Neural cell (in vitro differentiated cells): ENCODE results near the gene OR5T1. TPM values are rescaled to one million over a fixed set of nuclear protein-coding genes. Genes with fewer than 3 reads are reported as not detected.

ENCODE experiments used
- H2AFZ ChIP-seq: fragments of 200-600, 300-800 bp; sonication (generic), shearing (Covaris generic); 2 replicates; pipeline ENCODE4 v1.6.0; 2014; ENCODE audit warnings: low read depth, mild to moderate bottlenecking, antibody characterized with exemption, low read length, moderate library complexity
- H3F3A ChIP-seq: fragments of 200-600 bp; shearing (Covaris generic); 2 replicates; pipeline ENCODE4 v1.6.1; 2016; ENCODE audit warnings: mild to moderate bottlenecking, moderate library complexity, mixed read lengths, antibody characterized with exemption, low read length; ENCODE audit not compliant: insufficient read depth, poor library complexity, severe bottlenecking
- H3K27ac ChIP-seq: fragments of 200-600, 300-800 bp; sonication (generic), shearing (Covaris generic); 2 replicates; pipeline ENCODE4 v1.5.1; 2014; ENCODE audit warnings: mild to moderate bottlenecking, low read length, moderate library complexity
- H3K27me3 ChIP-seq: fragments of 300-800, 200-600 bp; sonication (generic), shearing (Covaris generic); 2 replicates; pipeline ENCODE4 v1.6.0; 2014; ENCODE audit warnings: mild to moderate bottlenecking, low read depth, low read length, moderate library complexity; ENCODE audit not compliant: insufficient read depth
- H3K36me3 ChIP-seq: fragments of 300-800, 200-600 bp; sonication (generic), shearing (Covaris generic); 2 replicates; pipeline ENCODE4 v1.5.1; 2014; ENCODE audit warnings: mild to moderate bottlenecking, antibody characterized with exemption, low read length, moderate library complexity; ENCODE audit not compliant: insufficient read depth
- H3K4me2 ChIP-seq: fragments of 300-800, 200-600 bp; sonication (generic), shearing (Covaris generic); 2 replicates; pipeline ENCODE4 v1.6.0; 2014; ENCODE audit warnings: mild to moderate bottlenecking, low read length
- H3K4me3 ChIP-seq: fragments of 300-800, 200-600 bp; sonication (generic), shearing (Covaris generic); 2 replicates; pipeline ENCODE4 v1.5.1; 2014; ENCODE audit warnings: mild to moderate bottlenecking, low read length, moderate library complexity
- H3K79me2 ChIP-seq: fragments of 200-600 bp; shearing (Covaris generic); replicated peaks from 2 replicates; pipeline ENCODE4 v1.6.0; 2014; ENCODE audit warnings: mild to moderate bottlenecking, low read length, moderate library complexity; ENCODE audit not compliant: insufficient read depth
- H3K9ac ChIP-seq: fragments of 300-800, 200-600 bp; sonication (generic), shearing (Covaris generic); 2 replicates; pipeline ENCODE4 v1.6.1; 2016; ENCODE audit warnings: mild to moderate bottlenecking, low read length, mixed read lengths
- H3K9me2 ChIP-seq: fragments of 200-600 bp; shearing (Covaris generic); 2 replicates; pipeline ENCODE4 v1.6.1; 2016; ENCODE audit warnings: mild to moderate bottlenecking, low read length, mixed read lengths; ENCODE audit not compliant: insufficient read depth
- H3K9me3 ChIP-seq: fragments of 200-600, 300-800 bp; sonication (generic), shearing (Covaris generic); 2 replicates; pipeline ENCODE4 v1.6.1; 2016; ENCODE audit warnings: mild to moderate bottlenecking, mixed run types, low read length, moderate library complexity, mixed read lengths
- H4K20me1 ChIP-seq: fragments of 200-600 bp; shearing (Covaris generic); 2 replicates; pipeline ENCODE4 v1.6.1; 2016; ENCODE audit warnings: mild to moderate bottlenecking, mixed run types; ENCODE audit not compliant: insufficient read depth
- CTCF ChIP-seq: fragments of 450-650 bp; IDR thresholded peaks from 2 replicates; pipeline ENCODE4 v1.5.1; 2014; ENCODE audit warnings: antibody characterized with exemption, mild to moderate bottlenecking, moderate library complexity; ENCODE audit not compliant: poor library complexity, severe bottlenecking
- EP300 ChIP-seq: fragments of 450-650 bp; conservative IDR thresholded peaks from 2 replicates; pipeline ENCODE4 v1.6.1; 2014; ENCODE audit warnings: antibody characterized with exemption, mild to moderate bottlenecking, moderate library complexity; ENCODE audit not compliant: poor library complexity, severe bottlenecking
- EZH2 ChIP-seq: fragments of 200-600, 300-800 bp; shearing (Covaris generic), sonication (generic); IDR thresholded peaks from 2 replicates; pipeline ENCODE4 v1.6.1; 2014; ENCODE audit warnings: antibody characterized with exemption, low read length, borderline replicate concordance, mild to moderate bottlenecking; ENCODE audit not compliant: insufficient read depth, poor library complexity, severe bottlenecking
- MXI1 ChIP-seq: fragments of 450-650 bp; conservative IDR thresholded peaks from 2 replicates; pipeline ENCODE4 v1.6.1; 2014; ENCODE audit warnings: antibody characterized with exemption, mild to moderate bottlenecking; ENCODE audit not compliant: poor library complexity, severe bottlenecking
- POLR2AphosphoS5 ChIP-seq: IDR thresholded peaks from 2 replicates; pipeline ENCODE4 v1.6.1; 2012
- RAD21 ChIP-seq: fragments of 450-650 bp; conservative IDR thresholded peaks from 2 replicates; pipeline ENCODE4 v1.6.1; 2014; ENCODE audit warnings: antibody characterized with exemption, mild to moderate bottlenecking, moderate library complexity
- REST ChIP-seq: IDR thresholded peaks from 2 replicates; pipeline ENCODE4 v1.6.1; 2012; ENCODE audit warnings: borderline replicate concordance
- SMC3 ChIP-seq: fragments of 450-650 bp; conservative IDR thresholded peaks from 2 replicates; pipeline ENCODE4 v1.6.1; 2014; ENCODE audit warnings: antibody characterized with exemption, mild to moderate bottlenecking, moderate library complexity; ENCODE audit not compliant: poor library complexity
- TAF1 ChIP-seq: IDR thresholded peaks from 2 replicates; pipeline ENCODE4 v1.6.1; 2012; ENCODE audit warnings: low read depth
- polyA plus RNA-seq: library from polyadenylated mRNA; depleted of rRNA; stranded (reverse); fragments of >200 nt; gene quantifications from 2 replicates; pipeline ENCODE4 v1.2.3, GENCODE V29; 2014

Gene OR5T1
- polyA plus RNA-seq, 1 donor from 2014 or later: not detected

GRCh38 chr11:56251954-56252353 is 22.0 kb upstream of the OR5T1 start, which contains the start of gene OR5T3:
TSS of gene OR5T3 (plus strand) at chr11:56252254. CDS start at chr11:56252254, 0 bp downstream.
- no peaks in the 10 kb centered on the region for H3K27me3 ChIP-seq
- no peak within 1 kb of the TSS for H3K4me2 ChIP-seq
- H3K9ac ChIP-seq: no peak within 1 kb of the TSS
- no peaks in the 10 kb centered on the region for H3K9me2 ChIP-seq
- TF ChIP-seq EP300 (no peak), RAD21 (no peak), POLR2AphosphoS5 (no peak), TAF1 (no peak), MXI1 (no peak), SMC3 (no peak)
- H3K27ac ChIP-seq: no peak within 1 kb of the TSS
- H3K36me3 ChIP-seq: no peaks in the 10 kb centered on the region
- no peaks in the 10 kb centered on the region for H3K9me3 ChIP-seq
- no peaks in the 10 kb centered on the region for H4K20me1 ChIP-seq
- no peak within 1 kb of the TSS for H3K4me3 ChIP-seq
- H3K79me2 ChIP-seq: no peaks in the 10 kb centered on the region
- H3F3A ChIP-seq: no peaks in the 10 kb centered on the region
- H2AFZ ChIP-seq: no peak within 1 kb of the TSS

- H4K20me1 ChIP-seq: no peaks in the 10 kb centered on the region
- TF ChIP-seq RAD21 (no peak), SMC3 (no peak), TAF1 (no peak), EP300 (no peak), REST (no peak), EZH2 (no peak), CTCF (no peak), POLR2AphosphoS5 (no peak), MXI1 (no peak)
- no peaks in the 10 kb centered on the region for H3F3A ChIP-seq
- no peaks in the 10 kb centered on the region for H3K9me2 ChIP-seq
- no peak overlapping the region for H3K4me3 ChIP-seq
- no peaks in the 10 kb centered on the region for H3K36me3 ChIP-seq
- H3K9me3 ChIP-seq: no peaks in the 10 kb centered on the region
- H3K79me2 ChIP-seq: no peaks in the 10 kb centered on the region
- H3K4me2 ChIP-seq: no peak overlapping the region
- no peak overlapping the region for H3K27ac ChIP-seq
- no peak overlapping the region for H3K9ac ChIP-seq
- H2AFZ ChIP-seq: no peak overlapping the region
- no peaks in the 10 kb centered on the region for H3K27me3 ChIP-seq
These were observed 2.9 kb upstream of the OR5T1 start for GRCh38 chr11:56271092-56271491.
